Chondrocyte (in vitro differentiated cells): ENCODE measurements around the gene ZNF287. TPM values are rescaled to one million over a fixed set of nuclear protein-coding genes. Genes with fewer than 3 reads are reported as not detected.

ENCODE experiments used
- DNase-seq: peaks from one replicate; pipeline ENCODE4 v3.0.0; 2021; ENCODE audit warnings: mixed read lengths, low spot score
- H3K27ac Mint-ChIP-seq: one replicate; pipeline ENCODE4 v1.8.0; 2021; ENCODE audit warnings: mild to moderate bottlenecking, moderate library complexity, mixed read lengths; ENCODE audit not compliant: unreplicated experiment
- H3K27me3 Mint-ChIP-seq: 2 replicates; pipeline ENCODE4 v1.8.0; 2021; ENCODE audit warnings: low read depth, mixed read lengths
- H3K36me3 Mint-ChIP-seq: 2 replicates; pipeline ENCODE4 v1.8.0; 2021; ENCODE audit warnings: low read depth, mixed read lengths
- H3K4me1 Mint-ChIP-seq: 2 replicates; pipeline ENCODE4 v1.8.0; 2021; ENCODE audit warnings: low read depth, mild to moderate bottlenecking, mixed read lengths
- H3K4me3 Mint-ChIP-seq: one replicate; pipeline ENCODE4 v1.8.0; 2021; ENCODE audit warnings: mild to moderate bottlenecking, moderate library complexity, mixed read lengths; ENCODE audit not compliant: unreplicated experiment
- H3K9me3 Mint-ChIP-seq: 2 replicates; pipeline ENCODE4 v1.8.0; 2021; ENCODE audit warnings: low read depth, mixed read lengths
- total RNA-seq: library from RNA; stranded (reverse); gene quantifications from 3 replicates; pipeline ENCODE4 v1.2.1, GENCODE V29; 2021
- TF ChIP-seq, protein P1 (sequence below): fragments of 200-600 bp; sonication (generic); IDR thresholded peaks from 2 replicates; pipeline ENCODE4 v1.5.0; 2021; ENCODE audit warnings: antibody characterized with exemption, mild to moderate bottlenecking, moderate library complexity

Gene ZNF287
- total RNA-seq, 1 donor from 2014 or later, result 13.0 TPM

DNA sequence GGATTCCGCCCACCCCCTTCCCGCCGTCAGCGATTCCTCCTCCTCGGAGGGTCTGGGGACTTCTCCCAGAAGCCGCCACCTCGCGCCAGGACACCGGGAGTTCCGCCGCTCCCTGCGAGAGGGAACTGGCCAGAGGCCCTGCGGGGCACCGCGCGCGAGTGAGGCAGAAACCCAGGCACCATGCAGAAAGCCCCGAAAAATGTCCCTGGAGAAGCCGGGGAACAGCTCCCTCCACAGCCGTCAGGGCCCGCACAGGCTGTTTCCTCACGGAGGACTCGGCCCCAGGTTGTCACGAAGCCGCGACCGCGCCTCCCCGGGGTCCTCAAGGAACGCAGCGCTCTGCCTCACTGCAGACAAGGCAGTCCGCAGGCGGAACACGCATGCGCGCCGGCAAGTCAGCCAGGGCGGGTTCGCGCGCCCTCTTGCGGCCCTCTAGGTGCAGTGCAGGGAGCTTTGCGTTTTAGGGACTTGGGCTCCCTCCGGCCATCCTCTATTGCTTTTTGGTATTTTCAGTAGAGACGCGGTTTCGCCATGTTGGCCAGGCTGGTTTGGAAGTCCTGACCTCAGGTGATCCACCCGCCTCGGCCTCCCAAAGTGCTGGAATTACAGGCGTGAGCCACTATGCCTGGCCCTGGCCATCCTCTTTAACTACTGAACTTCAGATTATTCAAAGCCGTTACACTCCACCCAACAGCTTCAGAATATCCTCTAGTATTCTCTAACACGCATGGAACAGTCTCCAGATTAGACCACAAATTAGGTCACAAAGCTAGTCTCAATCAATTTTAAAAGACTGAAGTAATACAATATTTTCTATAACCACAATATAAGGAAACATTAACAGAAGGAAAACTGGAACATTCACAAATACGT, 20.3 kb upstream of the ZNF287 start:
- Mint-ChIP-seq H3K27ac (peak overlapping the region; percentile 61), H3K36me3 (no peaks in the 10 kb centered on the region), H3K4me3 (peak overlapping the region; percentile 74), H3K27me3 (no peaks in the 10 kb centered on the region), H3K4me1 (peaks cover 16% of the 10 kb centered on the region), H3K9me3 (peaks cover 5% of the 10 kb centered on the region)
- peak; percentile 96 for DNase-seq
- TF ChIP-seq, protein P1, sequence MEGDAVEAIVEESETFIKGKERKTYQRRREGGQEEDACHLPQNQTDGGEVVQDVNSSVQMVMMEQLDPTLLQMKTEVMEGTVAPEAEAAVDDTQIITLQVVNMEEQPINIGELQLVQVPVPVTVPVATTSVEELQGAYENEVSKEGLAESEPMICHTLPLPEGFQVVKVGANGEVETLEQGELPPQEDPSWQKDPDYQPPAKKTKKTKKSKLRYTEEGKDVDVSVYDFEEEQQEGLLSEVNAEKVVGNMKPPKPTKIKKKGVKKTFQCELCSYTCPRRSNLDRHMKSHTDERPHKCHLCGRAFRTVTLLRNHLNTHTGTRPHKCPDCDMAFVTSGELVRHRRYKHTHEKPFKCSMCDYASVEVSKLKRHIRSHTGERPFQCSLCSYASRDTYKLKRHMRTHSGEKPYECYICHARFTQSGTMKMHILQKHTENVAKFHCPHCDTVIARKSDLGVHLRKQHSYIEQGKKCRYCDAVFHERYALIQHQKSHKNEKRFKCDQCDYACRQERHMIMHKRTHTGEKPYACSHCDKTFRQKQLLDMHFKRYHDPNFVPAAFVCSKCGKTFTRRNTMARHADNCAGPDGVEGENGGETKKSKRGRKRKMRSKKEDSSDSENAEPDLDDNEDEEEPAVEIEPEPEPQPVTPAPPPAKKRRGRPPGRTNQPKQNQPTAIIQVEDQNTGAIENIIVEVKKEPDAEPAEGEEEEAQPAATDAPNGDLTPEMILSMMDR, result peak; percentile 99

DNA sequence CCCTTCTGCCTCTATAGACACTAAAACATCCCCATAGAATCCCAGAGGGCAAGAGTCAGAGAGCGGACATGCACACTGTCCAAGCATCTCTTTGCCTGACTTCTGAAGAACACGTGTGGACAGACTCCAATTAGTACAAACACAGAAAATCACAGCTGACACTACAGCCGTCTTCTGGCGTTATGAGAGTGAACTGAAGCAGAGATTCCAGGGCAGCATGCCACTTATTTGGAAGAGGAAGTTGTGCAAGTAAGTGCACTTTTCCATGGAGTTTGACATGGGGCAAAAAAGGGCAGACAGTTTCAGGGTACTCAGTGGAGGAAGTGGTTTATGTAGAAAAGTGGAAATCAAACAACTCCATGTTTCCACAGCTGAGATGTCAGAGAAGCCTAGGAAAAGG, 16.8 kb upstream of the ZNF287 start:
- Mint-ChIP-seq H3K36me3 (no peaks in the 10 kb centered on the region), H3K4me3 (no peak overlapping the region), H3K27me3 (peaks cover 4% of the 10 kb centered on the region), H3K9me3 (no peaks in the 10 kb centered on the region), H3K4me1 (peaks cover 21% of the 10 kb centered on the region), H3K27ac (no peak overlapping the region)
- TF ChIP-seq, protein P1, result no peak
- DNase-seq, result no peak

DNA sequence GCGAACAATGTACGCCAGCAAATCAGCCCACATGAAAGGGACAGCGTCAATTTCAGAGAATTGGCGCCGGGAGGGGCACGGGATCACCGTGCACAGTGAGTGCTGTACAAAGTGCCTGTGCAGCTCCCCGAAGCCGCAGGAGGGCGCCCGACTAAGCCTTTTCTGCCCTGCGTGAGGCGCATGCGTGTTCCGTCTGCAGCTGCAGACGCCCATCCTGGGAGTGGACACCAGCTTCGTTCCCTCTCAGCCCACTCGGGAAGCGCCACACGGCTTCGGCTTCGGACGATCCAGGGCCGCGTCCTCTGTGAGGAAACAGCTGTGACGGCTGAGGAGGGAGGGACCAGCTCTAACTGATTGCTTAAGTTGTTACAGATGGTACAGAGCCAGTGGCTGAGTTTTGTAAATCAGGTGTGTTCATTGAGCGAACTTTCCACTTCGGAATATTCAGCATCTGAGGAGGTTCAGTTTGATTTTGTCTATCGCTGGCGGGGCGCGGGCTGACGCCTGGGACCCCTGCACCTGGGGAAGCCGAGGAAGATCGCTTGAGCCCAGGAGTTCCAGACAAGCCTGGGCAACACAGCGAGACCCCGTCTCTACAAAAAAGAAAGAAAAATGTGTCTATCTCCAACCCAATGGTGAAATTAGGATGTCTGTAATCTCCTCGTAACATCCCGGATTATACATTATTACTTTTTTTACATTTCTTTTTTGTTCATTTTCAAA, 15.4 kb upstream of the ZNF287 start:
- TF ChIP-seq, protein P1, result peak; percentile 96
- Mint-ChIP-seq H3K27ac (no peak overlapping the region), H3K4me1 (peaks cover 16% of the 10 kb centered on the region), H3K9me3 (peaks cover 5% of the 10 kb centered on the region), H3K27me3 (peaks cover 7% of the 10 kb centered on the region), H3K36me3 (no peaks in the 10 kb centered on the region), H3K4me3 (peak overlapping the region; percentile 71)
- DNase-seq, result peak; percentile 96

DNA sequence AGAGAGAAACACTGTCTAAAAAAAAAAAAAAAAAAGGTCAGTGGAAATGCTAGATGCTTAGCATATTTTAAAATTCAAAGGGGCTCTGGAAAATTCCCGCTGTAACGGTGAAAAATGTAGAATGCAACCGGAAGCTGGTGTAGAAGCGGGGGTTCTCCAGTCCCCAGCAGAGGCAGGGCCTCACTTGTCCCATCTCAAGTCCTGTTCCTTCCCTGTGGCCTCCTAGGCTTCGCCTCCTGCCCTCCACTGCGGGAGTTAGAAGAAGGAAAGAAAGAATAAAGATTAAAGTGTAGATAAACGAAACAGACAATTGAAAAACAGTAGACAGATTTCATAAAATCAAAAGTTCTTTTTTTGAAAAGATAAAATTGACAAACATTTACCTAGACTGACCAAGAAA, 14.8 kb upstream of the ZNF287 start:
- TF ChIP-seq, protein P1, result no peak
- Mint-ChIP-seq H3K27me3 (peaks cover 8% of the 10 kb centered on the region), H3K9me3 (peaks cover 9% of the 10 kb centered on the region), H3K4me3 (peak overlapping the region; percentile 71), H3K4me1 (peaks cover 16% of the 10 kb centered on the region), H3K27ac (no peak overlapping the region), H3K36me3 (no peaks in the 10 kb centered on the region)
- no peak for DNase-seq

DNA sequence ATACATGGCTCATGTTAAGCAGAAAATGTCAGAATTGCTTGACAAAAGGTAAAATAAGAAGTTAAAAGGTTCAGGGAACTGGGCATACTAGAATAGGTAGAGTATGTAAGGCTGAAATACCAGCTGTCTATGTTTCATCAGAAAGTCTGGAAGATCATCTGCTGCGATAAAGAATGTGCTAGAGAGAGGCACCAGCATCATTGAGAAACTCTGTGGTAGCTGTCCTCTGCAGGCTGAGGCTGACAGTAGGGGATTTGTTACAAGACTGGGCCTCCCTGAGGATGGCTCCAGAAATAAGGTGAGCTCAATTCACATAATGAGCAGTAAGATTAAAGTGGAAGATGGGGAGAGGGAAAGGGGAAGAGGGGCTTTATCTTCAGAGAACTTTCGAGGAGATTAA, 4.5 kb upstream of the ZNF287 start:
- no peak overlapping the region for H3K27ac Mint-ChIP-seq
- H3K4me1 Mint-ChIP-seq, result peaks cover 4% of the 10 kb centered on the region
- no peaks in the 10 kb centered on the region for H3K9me3 Mint-ChIP-seq
- DNase-seq, result no peak
- TF ChIP-seq, protein P1, result no peak
- H3K36me3 Mint-ChIP-seq, result no peaks in the 10 kb centered on the region
- peaks cover 7% of the 10 kb centered on the region for H3K27me3 Mint-ChIP-seq
- no peak overlapping the region for H3K4me3 Mint-ChIP-seq
